Smooth muscle cell (in vitro differentiated cells): ENCODE results near the gene EXOSC9. TPM values are rescaled to one million over a fixed set of nuclear protein-coding genes. Genes with fewer than 3 reads are reported as not detected.
"Not testable (repeated sequence)": the region's sequence is repeated elsewhere in the genome, so short reads cannot be mapped to it uniquely, and the experiment has no call there.

Experiments
- DNase-seq: peaks from one replicate; lab custom pipeline; 2025; ENCODE audit not compliant: unreplicated experiment; lab: John Stamatoyannopoulos, UW
- H2AFZ ChIP-seq: fragments of 200-600 bp; sonication (generic); 2 replicates; pipeline ENCODE4 v1.6.0; 2016; ENCODE audit warnings: antibody characterized with exemption, low read depth, mild to moderate bottlenecking
- H3F3A ChIP-seq: fragments of 200-600 bp; sonication (generic); 2 replicates; pipeline ENCODE4 v1.6.0; 2017; ENCODE audit warnings: antibody characterized with exemption, low read depth
- H3K27ac ChIP-seq: fragments of 200-600 bp; sonication (generic); 2 replicates; pipeline ENCODE4 v1.5.1; 2016; ENCODE audit warnings: low read depth, mild to moderate bottlenecking
- H3K27me3 ChIP-seq: fragments of 200-600 bp; sonication (generic); 2 replicates; pipeline ENCODE4 v1.6.1; 2016; ENCODE audit warnings: low read depth, mild to moderate bottlenecking
- H3K36me3 ChIP-seq: fragments of 200-600 bp; sonication (generic); 2 replicates; pipeline ENCODE4 v1.5.1; 2016; ENCODE audit warnings: low read depth
- H3K4me1 ChIP-seq: fragments of 200-600 bp; sonication (generic); 2 replicates; pipeline ENCODE4 v1.5.1; 2016; ENCODE audit warnings: low read depth
- H3K4me2 ChIP-seq: fragments of 200-600 bp; sonication (generic); 2 replicates; pipeline ENCODE4 v1.6.0; 2016; ENCODE audit warnings: mild to moderate bottlenecking
- H3K4me3 ChIP-seq: fragments of 200-600 bp; sonication (generic); 2 replicates; pipeline ENCODE4 v1.5.1; 2016; ENCODE audit warnings: mild to moderate bottlenecking
- H3K79me2 ChIP-seq: fragments of 200-600 bp; sonication (generic); 2 replicates; pipeline ENCODE4 v1.6.0; 2016; ENCODE audit warnings: low read depth, mild to moderate bottlenecking
- H3K9ac ChIP-seq: fragments of 200-600 bp; sonication (generic); 2 replicates; pipeline ENCODE4 v1.6.0; 2016; ENCODE audit warnings: low read depth
- H3K9me3 ChIP-seq: fragments of 200-600 bp; sonication (generic); replicated peaks from 2 replicates; pipeline ENCODE4 v1.5.1; 2016; ENCODE audit warnings: low read depth
- H4K20me1 ChIP-seq: fragments of 200-600 bp; sonication (generic); 2 replicates; pipeline ENCODE4 v1.6.0; 2016; ENCODE audit warnings: low read depth
- CTCF ChIP-seq: fragments of 200-600 bp; sonication (generic); IDR thresholded peaks from 2 replicates; pipeline ENCODE4 v1.5.1; 2017; ENCODE audit warnings: borderline replicate concordance, mild to moderate bottlenecking, antibody characterized with exemption; ENCODE audit not compliant: insufficient read depth, poor library complexity, severe bottlenecking
- WGBS: methylation state at CpG from one replicate; pipeline ENCODE4 v1.1.7; 2016; ENCODE audit warnings: low lambda C conversion rate; 5-methylcytosine and 5-hydroxymethylcytosine counted together
- polyA plus RNA-seq: library from polyadenylated mRNA; unstranded; fragments of >200 nt; fragmentation: Nextera tagmentation; extraction: Ambion mirVana; gene quantifications from 2 replicates; pipeline ENCODE4 v1.2.1, GENCODE V29; 2016
- total RNA-seq: library from RNA; depleted of rRNA; stranded (reverse); fragments of >200 nt; gene quantifications from 2 replicates; pipeline ENCODE4 v1.2.3, GENCODE V29; 2014

EXOSC9 gene
- total RNA-seq (45.1 and 56.2 TPM in 2 replicates), polyA plus RNA-seq (27.6 and 31.8 TPM in 2 replicates)

GRCh38 chr4:121800961-121801714 lies at the start of gene EXOSC9:
EXOSC9 (plus strand) TSS chr4:121801323; CDS start chr4:121801425, 102 bp downstream.
- H3K79me2 ChIP-seq, result peaks cover 14% of the 10 kb centered on the region
- peak within 1 kb of the TSS; percentile 91 for H3K4me2 ChIP-seq
- H3K36me3 ChIP-seq, result peaks cover 18% of the 10 kb centered on the region
- H4K20me1 ChIP-seq, result no peaks in the 10 kb centered on the region
- peak; percentile 81 for DNase-seq
- peaks cover 7% of the 10 kb centered on the region for H3K4me1 ChIP-seq
- no peak for TF ChIP-seq CTCF
- peak within 1 kb of the TSS; percentile 91 for H3K4me3 ChIP-seq
- no peaks in the 10 kb centered on the region for H3K27me3 ChIP-seq
- peak within 1 kb of the TSS; percentile 86 for H3K27ac ChIP-seq
- peak within 1 kb of the TSS; percentile 91 for H3K9ac ChIP-seq
- H3K9me3 ChIP-seq, result no peaks in the 10 kb centered on the region
- WGBS, result 1% methylated on average over 48 of the region's 48 CpGs
- H2AFZ ChIP-seq, result peak within 1 kb of the TSS; percentile 100
- no peaks in the 10 kb centered on the region for H3F3A ChIP-seq

GRCh38 chr4:121752142-121752541 lies 49.0 kb upstream of the EXOSC9 start:
- H3K4me1 ChIP-seq, H3K4me3 ChIP-seq, H2AFZ ChIP-seq, H3K4me2 ChIP-seq, H3F3A ChIP-seq, H3K27me3 ChIP-seq, H3K9ac ChIP-seq, H3K9me3 ChIP-seq, H3K27ac ChIP-seq, H4K20me1 ChIP-seq, H3K36me3 ChIP-seq, DNase-seq, H3K79me2 ChIP-seq: not testable (repeated sequence)
- WGBS, result 88% methylated on average over 1 of the region's 1 CpG

GRCh38 chr4:121758925-121759568 lies 42.1 kb upstream of the EXOSC9 start:
- Histone ChIP-seq H3K4me1 (no peaks in the 10 kb centered on the region), H3K4me2 (no peak overlapping the region), H3F3A (no peaks in the 10 kb centered on the region), H3K79me2 (no peaks in the 10 kb centered on the region), H3K27ac (no peak overlapping the region), H3K36me3 (no peaks in the 10 kb centered on the region), H3K9ac (no peak overlapping the region), H4K20me1 (no peaks in the 10 kb centered on the region), H3K9me3 (no peaks in the 10 kb centered on the region), H2AFZ (no peak overlapping the region), H3K4me3 (no peak overlapping the region), H3K27me3 (peaks cover 51% of the 10 kb centered on the region)
- DNase-seq, result no peak
- TF ChIP-seq CTCF, result no peak
- WGBS, result 96% methylated on average over 2 of the region's 2 CpGs

GRCh38 chr4:121760205-121760604 lies 40.9 kb upstream of the EXOSC9 start:
- Histone ChIP-seq H3K9me3 (no peaks in the 10 kb centered on the region), H4K20me1 (no peaks in the 10 kb centered on the region), H2AFZ (no peak overlapping the region), H3K9ac (no peak overlapping the region), H3K79me2 (no peaks in the 10 kb centered on the region), H3K4me3 (no peak overlapping the region), H3K27me3 (peaks cover 62% of the 10 kb centered on the region), H3K4me1 (peaks cover 3% of the 10 kb centered on the region), H3K4me2 (no peak overlapping the region), H3K36me3 (no peaks in the 10 kb centered on the region), H3F3A (no peaks in the 10 kb centered on the region), H3K27ac (no peak overlapping the region)
- WGBS, result 79% methylated on average over 3 of the region's 3 CpGs
- TF ChIP-seq CTCF, result no peak
- DNase-seq, result no peak
